HAP-1 (cell line): ENCODE measurements around the gene TMEM178A.

Experiments
- DNase-seq, 2 experiments: peaks; one replicate each; pipeline ENCODE4 v3.0.0-alpha.2; 2016 to 2020; ENCODE audit warnings: low spot score in 2 of 2
- H3K27me3 ChIP-seq: fragments of 250-450 bp; sonication (Bioruptor Pico); 2 replicates; pipeline ENCODE4 v1.5.1; 2020; ENCODE audit warnings: low read depth, mild to moderate bottlenecking, moderate library complexity
- H3K36me3 ChIP-seq: fragments of 250-450 bp; sonication (Bioruptor Pico); replicated peaks from 2 replicates; pipeline ENCODE4 v1.5.1; 2020; ENCODE audit warnings: mild to moderate bottlenecking
- H3K4me1 ChIP-seq: fragments of 250-450 bp; sonication (Bioruptor Pico); 2 replicates; pipeline ENCODE4 v1.5.1; 2020; ENCODE audit warnings: mild to moderate bottlenecking
- H3K4me3 ChIP-seq: fragments of 250-450 bp; sonication (Bioruptor Pico); 2 replicates; pipeline ENCODE4 v1.5.1; 2020; ENCODE audit warnings: mild to moderate bottlenecking, moderate library complexity
- H3K9me3 ChIP-seq: fragments of 250-450 bp; sonication (Bioruptor Pico); 2 replicates; pipeline ENCODE4 v1.5.1; 2020; ENCODE audit warnings: mild to moderate bottlenecking, moderate library complexity
- in situ Hi-C: fragments of 300-500 bp; cut with MboI; formaldehyde crosslinking; loops from 3 replicates; pipeline ENCODE4 v1.14.3; 2020; ENCODE audit warnings: low sequenced_read_pairs, inconsistent platforms, mixed read lengths

TMEM178A gene

DNA sequence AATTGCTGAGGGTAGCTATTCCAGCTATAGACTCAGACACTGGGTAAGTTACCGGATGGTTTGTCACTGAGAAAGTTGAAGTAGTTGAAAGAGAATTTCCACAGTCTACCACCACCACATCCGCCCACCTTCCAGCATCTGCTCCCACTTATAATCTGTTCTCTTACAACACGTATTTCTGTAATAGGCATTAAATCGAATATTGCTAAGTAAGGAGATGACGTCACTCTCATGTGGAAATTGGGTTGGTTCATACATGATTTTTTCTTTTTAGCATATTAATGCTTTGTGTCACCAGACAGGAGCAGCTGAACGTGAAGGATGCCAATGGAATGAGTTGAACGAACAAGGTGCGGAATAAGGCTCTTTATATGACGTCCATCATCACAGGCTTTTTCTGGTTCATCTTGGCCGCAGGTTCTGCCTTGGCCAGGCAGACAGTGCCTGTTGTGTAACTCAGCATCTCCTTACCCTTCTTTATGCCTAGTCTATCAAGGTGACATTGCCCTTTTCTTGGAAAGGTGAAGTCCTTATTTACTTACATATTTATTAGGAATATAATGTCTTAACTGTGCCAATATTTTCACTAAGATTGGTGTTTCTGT, 67.5 kb downstream of the TMEM178A start:
- in situ Hi-C loops: no loop called here
- no peak overlapping the region for H3K4me3 ChIP-seq
- no peaks in the 10 kb centered on the region for H3K27me3 ChIP-seq
- no peaks in the 10 kb centered on the region for H3K4me1 ChIP-seq
- no peak for DNase-seq
- H3K9me3 ChIP-seq: no peaks in the 10 kb centered on the region; the same call in 1 of the 2 replicates
- peaks cover 34% of the 10 kb centered on the region for H3K36me3 ChIP-seq

DNA sequence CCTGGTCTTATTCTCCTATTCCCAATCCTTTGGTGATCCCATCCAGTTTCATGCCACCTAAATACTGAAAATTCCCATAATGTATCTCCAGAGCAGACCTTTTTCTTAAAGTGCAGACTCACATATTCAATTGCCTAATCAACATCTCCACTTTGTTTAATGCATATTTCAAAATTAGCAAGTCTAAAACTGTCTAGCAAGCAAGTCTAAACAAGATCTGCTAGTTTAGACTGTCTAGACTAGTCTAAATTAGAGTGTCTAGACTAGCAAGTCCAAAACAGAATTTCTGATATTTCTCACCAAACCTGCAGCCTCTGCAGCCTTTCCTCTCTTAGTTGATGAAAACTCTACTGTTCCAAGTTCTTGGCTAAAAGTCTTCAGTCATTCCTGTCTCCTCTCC, 68.7 kb downstream of the TMEM178A start:
- no peaks in the 10 kb centered on the region for H3K27me3 ChIP-seq
- peaks cover 39% of the 10 kb centered on the region for H3K36me3 ChIP-seq
- no peak overlapping the region for H3K4me3 ChIP-seq
- H3K9me3 ChIP-seq: no peaks in the 10 kb centered on the region; the same call in 1 of the 2 replicates
- no peaks in the 10 kb centered on the region for H3K4me1 ChIP-seq
- no peak for DNase-seq
- in situ Hi-C loops: no loop called here

DNA sequence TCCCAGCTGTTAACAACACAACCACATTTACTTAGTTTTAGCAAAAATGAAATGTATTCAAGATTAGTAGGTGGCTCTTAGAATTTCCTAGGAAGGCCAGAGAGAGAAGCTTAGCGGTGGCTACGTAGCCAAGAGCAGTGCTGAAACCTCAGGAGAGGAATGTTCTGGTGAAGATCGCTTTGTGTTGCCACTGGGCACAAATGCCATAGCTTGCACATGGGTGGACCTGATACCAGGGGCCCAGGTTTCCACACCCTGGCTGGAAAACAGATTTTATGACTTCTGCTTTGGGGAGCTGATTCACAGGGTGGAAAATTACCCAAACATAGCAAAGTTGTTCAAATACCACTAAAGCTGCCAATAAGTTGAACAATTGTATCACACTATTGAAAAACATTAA, 69.9 kb downstream of the TMEM178A start:
- Histone ChIP-seq H3K4me3 (no peak overlapping the region), H3K36me3 (peaks cover 48% of the 10 kb centered on the region), H3K9me3 (no peaks in the 10 kb centered on the region; the same call in 1 of the 2 replicates), H3K4me1 (no peaks in the 10 kb centered on the region), H3K27me3 (no peaks in the 10 kb centered on the region)
- in situ Hi-C loops: no loop called here
- DNase-seq: no peak

DNA sequence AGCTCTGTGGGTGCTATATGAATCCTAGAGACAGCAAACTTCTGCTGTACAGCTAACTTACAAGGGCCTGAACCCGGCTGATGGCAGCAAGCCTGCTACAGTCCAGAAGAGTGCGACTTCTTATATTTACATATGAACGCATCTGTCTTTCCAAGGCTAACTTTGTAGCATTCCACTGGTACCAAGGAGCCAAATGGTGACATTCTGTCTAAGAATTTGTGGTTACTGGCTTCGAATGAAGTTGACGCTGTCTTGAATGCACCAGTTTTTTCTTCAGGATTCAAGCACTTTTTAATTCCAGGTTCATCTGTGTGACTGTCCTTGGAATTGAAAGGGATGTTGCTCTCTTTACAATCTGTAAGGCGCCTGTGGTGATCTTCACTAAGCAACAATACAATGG, 70.9 kb downstream of the TMEM178A start:
- no peak for DNase-seq
- Histone ChIP-seq H3K9me3 (no peaks in the 10 kb centered on the region), H3K36me3 (peaks cover 56% of the 10 kb centered on the region), H3K27me3 (no peaks in the 10 kb centered on the region), H3K4me1 (no peaks in the 10 kb centered on the region), H3K4me3 (no peak overlapping the region)
- in situ Hi-C loops: no loop called here

DNA sequence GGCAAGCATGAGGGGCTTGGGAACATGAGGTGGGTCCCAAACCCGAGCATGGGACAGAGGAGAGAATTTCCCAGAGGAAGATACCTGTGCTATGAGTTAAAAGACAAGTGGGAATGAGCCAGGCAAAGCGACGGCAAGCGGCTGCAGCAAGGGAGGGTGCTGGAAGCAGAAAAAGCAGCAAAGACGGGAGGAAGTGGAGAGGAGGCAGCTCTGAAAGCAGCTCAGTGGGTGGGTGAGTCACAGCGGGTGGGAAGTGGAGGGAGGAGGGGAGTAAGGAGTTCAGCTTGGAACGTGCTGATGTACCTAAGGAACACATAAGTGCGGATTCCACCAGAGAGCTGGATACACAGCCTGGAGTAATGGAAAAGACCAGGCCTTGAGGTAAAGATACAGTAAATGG, 71.9 kb downstream of the TMEM178A start:
- H3K4me1 ChIP-seq: no peaks in the 10 kb centered on the region
- H3K9me3 ChIP-seq: no peaks in the 10 kb centered on the region
- H3K4me3 ChIP-seq: no peak overlapping the region
- no peak for DNase-seq
- no peaks in the 10 kb centered on the region for H3K27me3 ChIP-seq
- in situ Hi-C loops: no loop called here
- H3K36me3 ChIP-seq: peaks cover 64% of the 10 kb centered on the region

DNA sequence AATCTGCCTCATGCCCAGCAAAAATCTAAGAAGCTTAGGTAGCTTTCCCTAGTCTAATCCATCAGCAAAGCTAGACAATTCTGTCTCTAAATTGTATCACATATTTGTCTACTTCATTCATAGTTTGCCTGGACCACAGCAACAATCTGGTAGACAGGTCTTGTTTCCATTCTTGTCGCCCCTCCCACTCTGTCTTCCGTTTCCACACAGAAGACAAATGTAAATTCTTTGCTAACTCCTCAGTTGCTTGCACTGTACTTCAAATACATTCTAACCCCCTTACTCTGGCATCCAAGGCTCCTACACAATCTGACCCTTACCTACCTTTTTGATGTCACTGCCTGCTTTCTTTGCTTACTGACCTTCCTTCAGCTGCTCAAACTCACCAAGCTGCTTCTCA, 73.2 kb downstream of the TMEM178A start:
- in situ Hi-C loops: no loop called here
- Histone ChIP-seq H3K27me3 (no peaks in the 10 kb centered on the region), H3K4me1 (0 out of 2 replicates have a peak, but pooled peaks cover 4% of the 10 kb centered on the region), H3K9me3 (no peaks in the 10 kb centered on the region), H3K4me3 (no peak overlapping the region), H3K36me3 (peaks cover 64% of the 10 kb centered on the region)
- DNase-seq: no peak

DNA sequence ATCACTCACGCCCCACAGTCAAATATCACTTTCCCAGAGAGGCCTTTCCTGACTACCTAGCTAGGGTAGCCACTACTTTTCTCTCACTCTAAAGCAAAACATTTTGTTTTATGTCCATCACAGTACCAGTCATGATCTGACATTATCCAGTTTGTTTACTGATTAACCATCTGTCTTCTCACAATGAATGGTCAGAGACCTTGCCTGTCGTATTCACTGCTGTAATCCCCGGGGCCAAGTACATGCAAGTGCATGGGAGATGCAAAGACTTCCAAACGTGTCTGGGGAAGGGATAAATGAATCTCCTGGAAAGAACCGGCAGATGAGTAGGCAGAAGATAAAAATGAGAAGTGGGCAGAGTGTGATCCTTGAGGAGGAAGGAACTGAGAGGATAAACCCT, 73.7 kb downstream of the TMEM178A start:
- H3K4me1 ChIP-seq: 0 out of 2 replicates have a peak, but pooled peaks cover 4% of the 10 kb centered on the region
- DNase-seq: no peak
- no peaks in the 10 kb centered on the region for H3K27me3 ChIP-seq
- in situ Hi-C loops: no loop called here
- no peak overlapping the region for H3K4me3 ChIP-seq
- H3K9me3 ChIP-seq: no peaks in the 10 kb centered on the region
- peaks cover 64% of the 10 kb centered on the region for H3K36me3 ChIP-seq

DNA sequence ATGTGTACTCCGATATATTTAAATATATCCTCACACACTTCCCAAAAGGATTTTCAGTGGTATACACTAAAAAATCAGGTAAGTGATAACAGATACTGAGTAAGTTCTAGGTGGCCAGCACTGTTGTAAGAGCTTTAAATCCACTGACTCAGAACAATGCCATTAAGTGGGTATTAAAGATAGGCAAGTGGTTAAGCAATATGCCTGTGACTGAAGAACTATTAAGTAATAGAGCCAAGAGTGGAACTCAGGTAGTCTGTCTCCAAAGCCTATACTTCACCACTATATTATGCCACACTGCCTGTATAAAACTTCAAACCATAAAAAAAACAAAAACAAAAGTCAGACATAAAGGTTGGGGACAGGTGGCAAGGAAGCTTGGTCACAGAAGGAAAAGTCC, 76.2 kb downstream of the TMEM178A start:
- peaks cover 43% of the 10 kb centered on the region for H3K36me3 ChIP-seq
- H3K4me3 ChIP-seq: no peak overlapping the region
- no peak for DNase-seq
- no peaks in the 10 kb centered on the region for H3K9me3 ChIP-seq
- H3K4me1 ChIP-seq: 0 out of 2 replicates have a peak, but pooled peaks cover 4% of the 10 kb centered on the region
- in situ Hi-C loops: no loop called here
- H3K27me3 ChIP-seq: no peaks in the 10 kb centered on the region

DNA sequence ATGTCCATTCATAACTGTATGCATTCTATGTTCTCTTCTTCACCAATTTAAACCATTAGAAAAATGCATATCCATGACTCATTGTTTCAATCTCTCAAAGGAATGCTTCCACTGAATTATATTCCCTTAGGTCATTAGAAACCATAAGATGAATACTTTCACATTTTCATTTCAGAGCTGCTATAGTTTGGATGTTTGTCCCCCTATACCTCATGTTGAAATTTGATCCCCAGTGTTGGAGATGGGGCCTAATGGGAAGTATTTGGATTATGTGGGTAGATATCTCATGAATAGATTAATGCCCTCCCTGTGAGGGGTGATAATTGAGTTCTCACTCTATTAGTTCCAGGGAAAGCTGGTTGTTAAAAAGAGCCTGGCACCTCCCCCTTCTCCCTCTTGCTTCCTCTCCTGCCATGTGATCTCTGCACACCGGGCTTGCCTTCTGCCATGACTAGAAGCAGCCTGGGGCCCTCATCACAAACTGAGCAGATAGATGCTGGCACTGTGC, 77.6 kb downstream of the TMEM178A start:
- no peak for DNase-seq
- in situ Hi-C loops: no loop called here
- Histone ChIP-seq H3K36me3 (peaks cover 43% of the 10 kb centered on the region), H3K4me1 (0 out of 2 replicates have a peak, but pooled peaks cover 4% of the 10 kb centered on the region), H3K9me3 (no peaks in the 10 kb centered on the region), H3K4me3 (no peak overlapping the region), H3K27me3 (no peaks in the 10 kb centered on the region)

DNA sequence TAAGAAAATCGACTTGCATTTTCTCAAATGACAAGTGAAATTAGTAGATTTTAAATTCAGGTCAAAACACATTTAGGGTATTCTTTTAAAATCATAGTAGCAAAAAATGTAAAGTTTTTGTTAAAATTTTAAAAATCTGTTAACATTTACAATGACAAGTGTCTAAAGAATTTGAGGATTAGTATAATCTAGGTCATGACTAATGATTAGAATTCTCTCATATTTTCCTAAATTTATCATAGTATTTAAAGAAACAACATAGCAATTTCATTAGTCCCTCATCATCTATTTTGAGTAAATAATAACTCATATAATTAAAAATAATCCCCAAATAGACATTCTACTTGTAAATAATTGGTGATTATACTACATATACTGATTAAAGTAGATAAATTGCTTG, 89.7 kb downstream of the TMEM178A start:
- Histone ChIP-seq H3K36me3 (peaks cover 69% of the 10 kb centered on the region), H3K27me3 (no peaks in the 10 kb centered on the region), H3K4me1 (no peaks in the 10 kb centered on the region), H3K4me3 (no peak overlapping the region), H3K9me3 (no peaks in the 10 kb centered on the region)
- DNase-seq: no peak
- in situ Hi-C loops: no loop called here

DNA sequence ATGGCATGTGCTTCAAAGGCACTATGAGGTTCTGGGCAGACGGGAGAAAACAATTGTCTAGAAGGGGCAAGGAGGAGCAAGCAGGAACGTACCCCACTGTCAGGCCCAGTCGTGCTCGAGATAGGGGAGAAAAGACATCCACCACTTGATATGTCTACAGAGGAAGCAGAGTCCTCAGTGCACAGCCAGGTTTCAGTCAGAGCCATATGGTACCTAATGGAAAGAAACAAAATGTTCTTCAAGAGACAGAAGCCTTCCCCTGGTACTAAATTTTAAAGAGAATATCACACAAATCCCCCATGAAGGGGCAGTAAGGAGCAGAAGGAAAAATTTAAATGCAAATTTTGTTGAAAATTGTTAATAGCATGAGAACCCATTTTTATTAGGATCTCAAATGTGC, 91.4 kb downstream of the TMEM178A start:
- Histone ChIP-seq H3K27me3 (no peaks in the 10 kb centered on the region), H3K4me1 (peaks cover 3% of the 10 kb centered on the region), H3K9me3 (no peaks in the 10 kb centered on the region), H3K36me3 (peaks cover 65% of the 10 kb centered on the region), H3K4me3 (no peak overlapping the region)
- in situ Hi-C loops: no loop called here
- DNase-seq: no peak

DNA sequence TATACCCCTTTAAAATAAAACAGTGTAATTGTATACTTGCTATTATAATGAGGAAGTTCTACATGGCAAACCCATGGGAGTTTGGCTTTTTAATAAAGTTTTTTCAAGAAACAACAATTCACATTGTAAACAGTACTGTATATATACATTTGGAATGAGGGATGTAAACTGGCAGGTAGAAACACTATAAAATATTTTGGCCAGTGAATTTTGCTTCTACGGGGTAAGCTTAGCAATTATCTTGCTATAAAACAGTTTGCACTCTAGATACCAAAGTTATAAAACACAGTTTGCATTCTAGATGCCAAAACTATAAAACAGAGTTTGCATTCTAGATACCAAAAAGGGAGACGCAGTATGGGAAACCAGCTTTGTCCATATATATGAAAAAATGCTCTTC, 96.7 kb downstream of the TMEM178A start:
- no peak overlapping the region for H3K4me3 ChIP-seq
- H3K9me3 ChIP-seq: no peaks in the 10 kb centered on the region
- DNase-seq: no peak
- in situ Hi-C loops: no loop called here
- peaks cover 3% of the 10 kb centered on the region for H3K4me1 ChIP-seq
- peaks cover 45% of the 10 kb centered on the region for H3K36me3 ChIP-seq
- no peaks in the 10 kb centered on the region for H3K27me3 ChIP-seq
